GM12878 (cell line): Measurements from ENCODE around the gene VASP. TPM values are rescaled to one million over a fixed set of nuclear protein-coding genes. Genes with fewer than 3 reads are reported as not detected.

Source experiments
- BCLAF1 ChIP-seq: fragments of 450-650 bp; IDR thresholded peaks from 2 replicates; pipeline ENCODE4 v1.6.1; 2017; ENCODE audit warnings: antibody characterized with exemption, mild to moderate bottlenecking, moderate library complexity
- BHLHE40 ChIP-seq, 2 experiments: fragments of 450-650 bp in 1 of 2; IDR thresholded peaks; 2 replicates each; pipeline ENCODE4 v1.6.1; 2011 to 2017; ENCODE audit warnings: low read depth in 2 of 2, borderline replicate concordance in 1 of 2, improper control_type of control experiment in 1 of 2, low read length in 1 of 2, mild to moderate bottlenecking in 1 of 2
- BRCA1 ChIP-seq: IDR thresholded peaks from 2 replicates; pipeline ENCODE4 v1.6.1; 2011; ENCODE audit warnings: low read depth, low read length, improper control_type of control experiment
- CBFB ChIP-seq: IDR thresholded peaks from 2 replicates; pipeline ENCODE4 v1.6.1; 2016; ENCODE audit warnings: antibody characterized with exemption, low read depth
- CBX5 ChIP-seq: sonication (generic); IDR thresholded peaks from 2 replicates; pipeline ENCODE4 v1.6.1; 2016; ENCODE audit warnings: low read depth, moderate library complexity, mild to moderate bottlenecking, inconsistent platforms
- CREB1 ChIP-seq: IDR thresholded peaks from 2 replicates; pipeline ENCODE4 v1.6.1; 2012; ENCODE audit warnings: low read depth, mild to moderate bottlenecking, inconsistent platforms
- ESRRA ChIP-seq: IDR thresholded peaks from 2 replicates; pipeline ENCODE4 v1.6.1; 2012; ENCODE audit warnings: mild to moderate bottlenecking, low read length, improper control_type of control experiment
- GABPA ChIP-seq: IDR thresholded peaks from 2 replicates; pipeline ENCODE4 v1.6.1; 2014; ENCODE audit warnings: antibody characterized with exemption, low read depth, mild to moderate bottlenecking, inconsistent platforms
- GATAD2B ChIP-seq: fragments of 450-650 bp; conservative IDR thresholded peaks from 2 replicates; pipeline ENCODE4 v1.6.1; 2017; ENCODE audit warnings: low read depth, mild to moderate bottlenecking, moderate library complexity
- JUND ChIP-seq: IDR thresholded peaks from 2 replicates; pipeline ENCODE4 v1.6.1; 2012; ENCODE audit warnings: low read depth, mild to moderate bottlenecking, low read length, improper control_type of control experiment, moderate library complexity
- LARP7 ChIP-seq: fragments of 450-650 bp; IDR thresholded peaks from 2 replicates; pipeline ENCODE4 v1.6.1; 2017; ENCODE audit warnings: mild to moderate bottlenecking
- MAX ChIP-seq: IDR thresholded peaks from 2 replicates; pipeline ENCODE4 v1.6.1; 2012; ENCODE audit warnings: low read depth, low read length, improper control_type of control experiment
- MYB ChIP-seq: fragments of 150-350 bp; IDR thresholded peaks from 2 replicates; pipeline ENCODE4 v1.6.1; 2014; ENCODE audit warnings: mild to moderate bottlenecking, low read depth, low read length, borderline replicate concordance
- NBN ChIP-seq: fragments of 450-650 bp; IDR thresholded peaks from 2 replicates; pipeline ENCODE4 v1.6.1; 2016
- NR2F1 ChIP-seq: fragments of 450-650 bp; conservative IDR thresholded peaks from 2 replicates; pipeline ENCODE4 v1.6.1; 2017; ENCODE audit warnings: mild to moderate bottlenecking
- PML ChIP-seq: IDR thresholded peaks from 2 replicates; pipeline ENCODE4 v1.6.1; 2012; ENCODE audit warnings: low read length, inconsistent platforms
- RUNX3 ChIP-seq: IDR thresholded peaks from 2 replicates; pipeline ENCODE4 v1.6.1; 2012; ENCODE audit warnings: low read length, inconsistent platforms
- STAT1 ChIP-seq: fragments of 450-650 bp; conservative IDR thresholded peaks from 2 replicates; pipeline ENCODE4 v1.6.1; 2014; ENCODE audit warnings: antibody characterized with exemption, mild to moderate bottlenecking
- TBL1XR1 ChIP-seq: IDR thresholded peaks from 2 replicates; pipeline ENCODE4 v1.6.1; 2012; ENCODE audit warnings: low read depth, low read length, improper control_type of control experiment
- ZBED1 ChIP-seq: IDR thresholded peaks from 2 replicates; pipeline ENCODE4 v1.6.1; 2016; ENCODE audit warnings: borderline replicate concordance
- polyA plus RNA-seq, 11 experiments: library from polyadenylated mRNA; depleted of rRNA in 4 of 11; unstranded in 6 of 11; stranded (reverse) in 5 of 11; fragments of >200 nt; fragmentation: Nextera tagmentation in 4 of 11; fragmentation: Illumina TruSeq in 1 of 11; extraction: Ambion mirVana in 4 of 11; extraction: Trizol in 1 of 11; gene quantifications; 1 replicate in 1 of 11; 2 replicates in 10 of 11; pipeline versions ENCODE4 v1.2.1 to v1.2.3, GENCODE V29; 2011 to 2016; ENCODE audit warnings: inconsistent platforms in 2 of 11, missing spikeins in 2 of 11, low read depth in 1 of 11
- total RNA-seq, 4 experiments: library from RNA; depleted of rRNA in 3 of 4; stranded (reverse); fragments of >200 nt in 3 of 4; fragmentation: Illumina TruSeq in 1 of 4; extraction: Trizol in 1 of 4; gene quantifications; 2 replicates each; pipeline versions ENCODE4 v1.2.1 to v1.2.3, GENCODE V29; 2013 to 2021
- TF ChIP-seq, protein P1 (sequence below): fragments of 450-650 bp; formaldehyde crosslinking; IDR thresholded peaks from 2 replicates; pipeline ENCODE4 v1.4.0; 2022; ENCODE audit warnings: mild to moderate bottlenecking, moderate library complexity
- TF ChIP-seq, protein P2 (sequence below): fragments of 450-650 bp; conservative IDR thresholded peaks from 2 replicates; pipeline ENCODE4 v1.6.1; 2017; ENCODE audit warnings: mild to moderate bottlenecking, moderate library complexity

VASP gene
- total and polyA plus RNA-seq, 10 of the 15 experiments (the other 5 are each of a cell fraction or from before 2014, with no cell fraction given), result 19.5 to 298 (median 84.8) TPM

DNA sequence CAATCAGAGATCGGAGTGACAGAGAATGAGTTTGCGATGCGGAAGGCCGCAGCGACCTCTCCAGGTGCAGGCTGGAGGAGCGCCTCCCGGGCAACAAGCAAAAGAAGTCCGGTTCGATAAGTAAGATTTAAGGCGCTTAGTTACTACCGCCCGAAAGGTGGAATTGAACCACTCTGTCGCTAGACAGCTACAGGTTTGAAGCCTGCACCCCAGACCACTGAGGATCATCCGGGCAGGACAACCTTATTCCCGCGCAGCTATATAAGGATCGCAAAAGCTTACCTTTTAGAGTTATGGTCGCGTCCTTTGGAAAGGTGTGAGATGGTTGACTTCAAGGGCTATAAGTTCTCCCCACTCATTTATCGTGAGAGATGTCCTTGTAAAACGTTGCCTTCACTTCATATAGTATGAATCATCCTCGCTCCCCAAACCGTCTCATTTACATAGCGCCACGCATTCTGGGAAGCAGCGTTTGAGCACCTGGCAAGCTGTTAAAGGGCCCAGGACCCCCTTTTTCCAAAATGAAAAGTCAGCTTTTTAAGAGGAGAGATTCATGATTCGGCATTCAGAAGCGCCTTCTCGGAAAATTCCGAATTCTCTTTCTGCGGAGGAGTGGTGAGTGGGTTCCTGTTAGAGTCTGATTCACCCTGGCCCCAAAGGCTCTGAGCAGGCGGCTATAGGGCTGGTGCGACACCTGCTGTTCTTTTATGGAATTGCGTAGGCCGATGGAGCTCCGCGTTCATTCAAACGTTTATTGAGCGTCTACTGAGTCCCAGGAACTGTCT lies 28.6 kb upstream of the VASP start (continued):
- TF ChIP-seq, protein P1, sequence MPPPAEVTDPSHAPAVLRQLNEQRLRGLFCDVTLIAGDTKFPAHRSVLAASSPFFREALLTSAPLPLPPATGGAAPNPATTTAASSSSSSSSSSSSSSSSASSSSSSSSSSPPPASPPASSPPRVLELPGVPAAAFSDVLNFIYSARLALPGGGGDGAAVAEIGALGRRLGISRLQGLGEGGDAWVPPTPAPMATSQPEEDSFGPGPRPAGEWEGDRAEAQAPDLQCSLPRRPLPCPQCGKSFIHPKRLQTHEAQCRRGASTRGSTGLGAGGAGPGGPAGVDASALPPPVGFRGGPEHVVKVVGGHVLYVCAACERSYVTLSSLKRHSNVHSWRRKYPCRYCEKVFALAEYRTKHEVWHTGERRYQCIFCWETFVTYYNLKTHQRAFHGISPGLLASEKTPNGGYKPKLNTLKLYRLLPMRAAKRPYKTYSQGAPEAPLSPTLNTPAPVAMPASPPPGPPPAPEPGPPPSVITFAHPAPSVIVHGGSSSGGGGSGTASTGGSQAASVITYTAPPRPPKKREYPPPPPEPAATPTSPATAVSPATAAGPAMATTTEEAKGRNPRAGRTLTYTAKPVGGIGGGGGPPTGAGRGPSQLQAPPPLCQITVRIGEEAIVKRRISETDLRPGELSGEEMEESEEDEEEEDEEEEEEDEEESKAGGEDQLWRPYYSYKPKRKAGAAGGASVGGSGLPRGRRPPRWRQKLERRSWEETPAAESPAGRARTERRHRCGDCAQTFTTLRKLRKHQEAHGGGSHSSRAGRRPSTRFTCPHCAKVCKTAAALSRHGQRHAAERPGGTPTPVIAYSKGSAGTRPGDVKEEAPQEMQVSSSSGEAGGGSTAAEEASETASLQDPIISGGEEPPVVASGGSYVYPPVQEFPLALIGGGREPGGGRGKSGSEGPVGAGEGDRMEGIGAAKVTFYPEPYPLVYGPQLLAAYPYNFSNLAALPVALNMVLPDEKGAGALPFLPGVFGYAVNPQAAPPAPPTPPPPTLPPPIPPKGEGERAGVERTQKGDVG (CRISPR knock-in tag), result no peak
- TF ChIP-seq MAX (peak; percentile 3), CREB1 (peak; percentile 20; the same call in 1 of the 2 replicates), CBFB (peak; percentile 89), CBX5 (0 out of 2 replicates have a peak, but pooled peaks have one; percentile 56), GABPA (no peak), STAT1 (0 out of 2 replicates have a peak, but pooled peaks have one; percentile 87), RUNX3 (peak; percentile 92), JUND (no peak), NR2F1 (peak; percentile 48), BCLAF1 (no peak), ESRRA (no peak; the same call in 1 of the 2 replicates), LARP7 (peak; percentile 59; the same call in 1 of the 2 replicates), GATAD2B (no peak; the same call in 1 of the 2 replicates), BRCA1 (no peak), MYB (no peak), ZBED1 (0 out of 2 replicates have a peak, but pooled peaks have one; percentile 72), TBL1XR1 (peak; percentile 72; the same call in 1 of the 2 replicates), BHLHE40 (IDR thresholded peaks at IDR 0.05; ENCODE audit: borderline replicate concordance in 1 of 2, low read depth in 2 of 2, low read length in 1 of 2) (peak in 1 of 2 experiments; percentile 26; a peak in 2 of 4 replicates), NBN (peak; percentile 93), PML (peak; percentile 80)
- TF ChIP-seq, protein P2, sequence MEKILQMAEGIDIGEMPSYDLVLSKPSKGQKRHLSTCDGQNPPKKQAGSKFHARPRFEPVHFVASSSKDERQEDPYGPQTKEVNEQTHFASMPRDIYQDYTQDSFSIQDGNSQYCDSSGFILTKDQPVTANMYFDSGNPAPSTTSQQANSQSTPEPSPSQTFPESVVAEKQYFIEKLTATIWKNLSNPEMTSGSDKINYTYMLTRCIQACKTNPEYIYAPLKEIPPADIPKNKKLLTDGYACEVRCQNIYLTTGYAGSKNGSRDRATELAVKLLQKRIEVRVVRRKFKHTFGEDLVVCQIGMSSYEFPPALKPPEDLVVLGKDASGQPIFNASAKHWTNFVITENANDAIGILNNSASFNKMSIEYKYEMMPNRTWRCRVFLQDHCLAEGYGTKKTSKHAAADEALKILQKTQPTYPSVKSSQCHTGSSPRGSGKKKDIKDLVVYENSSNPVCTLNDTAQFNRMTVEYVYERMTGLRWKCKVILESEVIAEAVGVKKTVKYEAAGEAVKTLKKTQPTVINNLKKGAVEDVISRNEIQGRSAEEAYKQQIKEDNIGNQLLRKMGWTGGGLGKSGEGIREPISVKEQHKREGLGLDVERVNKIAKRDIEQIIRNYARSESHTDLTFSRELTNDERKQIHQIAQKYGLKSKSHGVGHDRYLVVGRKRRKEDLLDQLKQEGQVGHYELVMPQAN, result peak; percentile 53; the same call in 1 of the 2 replicates
